GM18508 (cell line): Measurements from ENCODE around the gene GFER.

Experiments
- ATAC-seq: cut with Tn5 transposase; IDR thresholded peaks from one replicate; pipeline ENCODE4 v1.9.1; 2021; ENCODE audit warnings: moderate number of reproducible peaks; ENCODE audit not compliant: insufficient read depth, unreplicated experiment

GFER gene

DNA sequence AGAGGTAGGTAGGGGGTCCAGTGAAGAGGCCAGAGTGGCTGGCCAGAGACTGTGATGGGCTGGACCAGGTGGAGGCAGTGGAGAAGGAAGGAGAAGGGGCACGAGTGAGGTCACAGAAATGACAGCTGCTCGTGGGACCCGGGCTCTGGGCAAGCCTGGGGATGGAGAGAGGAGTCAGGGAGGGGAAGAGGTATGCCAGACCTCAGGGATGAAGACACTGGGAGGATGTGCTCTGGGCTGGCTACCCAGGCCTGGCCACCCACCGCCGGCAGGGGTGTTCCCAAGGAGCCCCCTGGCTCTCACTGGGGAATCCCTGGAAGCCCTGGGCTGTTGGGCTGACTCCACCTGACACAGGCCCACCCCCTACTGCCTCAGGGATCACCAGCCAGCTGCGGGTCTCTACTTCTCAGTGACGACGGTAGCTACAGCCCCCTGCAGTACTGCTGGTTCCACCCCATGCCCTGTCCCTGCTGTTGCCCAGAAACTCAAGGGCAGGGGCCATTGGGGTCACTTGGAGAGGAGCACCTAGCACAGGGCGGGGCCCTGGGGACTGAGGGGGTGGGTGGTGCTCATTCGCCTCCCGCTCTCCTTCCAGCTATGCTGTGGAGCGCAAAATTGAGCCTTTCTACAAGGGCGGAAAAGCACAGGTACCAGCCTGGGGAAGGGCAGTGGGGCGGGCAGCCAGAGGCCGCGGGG lies 10.4 kb upstream of the GFER start:
- ATAC-seq, result no peak

- no peak for ATAC-seq
Observed at GRCh38 chr16:1974157-1975070, 9.6 kb upstream of the GFER start.

GRCh38 chr16:1975432-1976215 lies 8.4 kb upstream of the GFER start:
- no peak for ATAC-seq

DNA sequence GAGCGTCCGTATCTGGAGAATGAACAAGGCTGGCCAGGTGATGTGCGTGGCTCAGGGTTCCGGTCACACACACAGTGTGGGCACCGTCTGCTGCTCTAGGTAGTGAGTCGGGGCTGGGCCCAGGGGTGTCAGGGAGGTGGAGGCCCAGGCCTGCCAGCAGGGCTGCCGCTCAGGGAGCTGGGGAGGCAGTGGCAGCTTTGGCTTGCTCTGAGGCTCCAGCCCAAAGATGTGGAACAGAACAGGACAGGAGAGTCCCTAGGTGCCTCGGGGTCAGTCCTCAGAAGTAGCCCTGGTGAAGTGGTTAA lies 7.8 kb upstream of the GFER start:
- no peak for ATAC-seq

- ATAC-seq, result no peak
Observed at GRCh38 chr16:1976951-1977874, 6.8 kb upstream of the GFER start.

DNA sequence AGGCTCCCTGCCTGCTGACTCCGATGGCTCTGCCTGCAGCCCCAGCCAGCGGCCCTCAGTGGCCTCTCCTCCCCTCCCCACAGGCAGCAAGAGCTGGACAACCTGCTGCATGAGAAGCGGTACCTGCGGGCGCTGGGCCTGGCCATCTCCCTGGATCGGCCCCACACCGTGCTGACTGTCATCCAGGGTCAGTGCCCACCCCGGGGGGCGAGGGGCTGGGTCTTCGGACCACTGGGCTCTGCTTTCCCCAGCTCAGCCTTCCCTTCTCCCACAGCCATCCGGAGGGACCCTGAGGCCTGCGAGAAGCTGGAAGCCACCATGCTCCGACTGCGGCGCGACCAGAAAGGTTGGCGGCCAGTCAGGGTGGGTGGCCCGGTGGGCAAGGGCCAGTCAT lies 6.1 kb upstream of the GFER start:
- ATAC-seq, result no peak

DNA sequence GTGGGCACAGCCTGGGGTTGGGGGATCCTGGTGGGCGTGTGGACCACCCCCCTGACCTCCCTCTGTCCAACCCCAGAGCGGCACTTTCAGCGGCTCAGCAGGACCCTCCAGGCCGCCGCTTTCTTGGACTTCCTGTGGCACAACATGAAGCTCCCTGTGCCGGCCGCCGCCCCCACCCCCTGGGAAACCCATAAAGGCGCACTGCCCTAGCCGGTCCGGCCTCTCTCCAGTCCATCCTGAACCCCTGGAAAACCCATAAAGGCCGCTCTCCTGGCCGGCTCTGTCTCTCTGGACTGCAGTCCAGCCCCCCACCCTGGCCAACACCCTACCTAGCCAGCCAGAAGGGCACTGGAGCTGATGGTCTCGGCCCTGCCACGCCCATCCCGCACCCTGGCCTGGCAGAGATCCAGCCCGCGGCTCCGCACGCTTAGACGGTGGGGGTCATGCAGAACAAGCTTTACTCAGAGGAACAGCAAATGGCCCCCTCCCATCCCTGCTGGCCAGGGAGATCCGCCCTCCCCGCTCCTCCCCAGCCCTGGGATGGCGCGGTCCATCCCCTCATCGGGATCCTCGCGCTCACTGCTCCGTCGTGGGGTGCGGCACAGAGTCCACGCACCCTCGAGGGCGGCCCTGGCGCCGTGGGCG lies 5.4 kb upstream of the GFER start:
- ATAC-seq, result no peak

DNA sequence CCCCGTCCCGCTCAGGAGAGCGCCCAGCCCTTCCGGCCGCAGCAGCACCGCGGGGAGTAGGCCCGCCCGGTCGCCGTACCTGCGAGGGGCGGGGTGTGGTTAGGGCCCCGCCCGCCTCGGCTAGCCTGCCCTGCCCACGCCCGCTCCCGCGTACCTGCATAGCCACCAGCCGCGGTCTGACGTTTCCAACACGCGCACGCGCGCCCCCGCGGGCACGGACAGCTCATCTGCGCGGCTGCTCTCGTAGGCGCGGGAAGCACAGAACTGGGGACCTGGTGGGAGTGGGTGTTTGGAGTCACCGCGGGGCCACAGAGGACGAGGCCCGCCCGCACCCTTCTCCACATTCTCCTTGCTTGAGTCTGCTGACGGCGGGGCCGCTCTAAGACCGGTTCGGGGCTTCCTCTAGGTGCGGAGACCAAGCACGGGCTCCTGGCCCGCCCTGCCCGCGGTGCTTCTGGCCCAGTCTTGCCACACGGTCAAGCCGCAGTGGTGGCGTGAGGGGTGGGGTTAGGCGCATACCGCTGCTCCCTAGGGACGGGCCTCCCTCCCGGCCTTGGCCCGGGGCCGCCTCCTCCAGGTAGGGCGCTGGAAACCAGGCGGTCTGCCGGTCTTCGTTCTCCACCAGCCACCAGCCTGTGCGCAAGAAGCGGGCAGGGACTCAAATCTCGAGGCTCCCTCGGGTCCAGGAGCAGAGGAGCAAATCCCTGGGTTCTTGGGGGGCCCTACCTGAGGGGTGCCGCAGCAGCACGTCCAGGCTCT lies 4.5 kb upstream of the GFER start:
- ATAC-seq, result no peak

GRCh38 chr16:1980030-1980769 lies 3.8 kb upstream of the GFER start:
- ATAC-seq, result no peak

GRCh38 chr16:1980770-1981087 lies 3.3 kb upstream of the GFER start:
- ATAC-seq, result no peak

- ATAC-seq, result no peak
Observed at GRCh38 chr16:1981398-1981836, 2.6 kb upstream of the GFER start, which contains the start of gene NOXO1. TSS of gene NOXO1 (minus strand) at chr16:1981469. CDS start at chr16:1981179, 290 bp downstream.

GRCh38 chr16:1982013-1982433 lies 2.0 kb upstream of the GFER start:
- ATAC-seq, result no peak

DNA sequence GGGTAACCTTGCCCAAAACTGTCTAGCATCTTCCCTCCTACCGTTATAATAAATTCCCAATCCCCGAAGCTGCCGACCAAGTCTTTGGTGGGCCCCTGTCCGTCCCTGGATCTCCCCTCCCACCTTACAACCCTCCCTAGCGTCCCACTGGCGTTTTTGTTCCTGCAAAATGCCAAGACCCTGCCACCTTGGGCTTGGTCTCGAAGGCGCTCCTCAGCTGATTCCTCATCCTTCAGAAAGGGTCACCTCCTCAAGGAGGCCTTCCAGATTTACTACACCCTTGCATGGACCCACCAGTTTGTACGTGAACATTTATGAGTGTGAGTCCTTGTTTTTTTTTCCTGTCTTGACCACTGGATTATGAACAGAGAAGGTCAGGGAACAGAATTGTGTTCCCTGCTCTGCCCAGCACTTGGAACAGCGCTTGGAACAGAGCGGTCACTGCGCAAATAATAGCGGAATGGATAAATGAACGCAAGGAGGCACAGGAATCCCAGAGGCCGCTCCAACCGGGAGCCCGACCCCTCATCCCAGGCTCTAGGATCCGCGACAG lies 926 bp upstream of the GFER start:
- ATAC-seq, result no peak

DNA sequence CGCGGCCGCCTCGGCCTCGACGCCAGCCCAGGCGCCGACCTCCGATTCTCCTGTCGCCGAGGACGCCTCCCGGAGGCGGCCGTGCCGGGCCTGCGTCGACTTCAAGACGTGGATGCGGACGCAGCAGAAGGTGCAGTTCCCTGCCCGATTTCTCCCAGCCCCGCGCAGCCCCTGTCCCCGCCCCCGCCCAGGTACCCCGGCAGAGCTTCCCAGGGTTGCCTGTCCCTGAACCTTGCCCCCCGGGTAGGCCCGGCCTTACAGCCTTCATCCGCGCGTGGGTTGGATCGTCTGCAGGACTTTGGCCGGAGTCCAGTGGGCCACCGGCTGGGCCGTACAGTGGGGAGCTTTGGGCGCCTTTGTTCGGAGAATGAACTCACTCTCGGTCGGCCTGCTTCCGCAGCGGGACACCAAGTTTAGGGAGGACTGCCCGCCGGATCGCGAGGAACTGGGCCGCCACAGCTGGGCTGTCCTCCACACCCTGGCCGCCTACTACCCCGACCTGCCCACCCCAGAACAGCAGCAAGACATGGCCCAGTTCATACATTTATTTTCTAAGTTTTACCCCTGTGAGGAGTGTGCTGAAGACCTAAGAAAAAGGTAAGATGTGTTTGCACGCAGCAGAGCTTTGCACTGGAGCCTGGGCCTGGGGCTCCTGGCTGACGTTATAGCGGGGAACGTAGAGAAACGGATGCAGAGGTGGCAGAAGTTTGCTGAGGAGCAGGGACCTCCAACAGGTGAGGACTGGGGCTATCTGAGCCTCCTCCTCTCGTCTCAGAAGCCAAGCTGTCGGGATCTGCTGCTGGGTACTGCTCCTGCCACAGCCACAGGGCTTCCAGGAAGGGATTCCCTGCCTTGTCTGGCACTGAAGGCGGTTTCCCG lies 593 bp downstream of the GFER start:
- no peak for ATAC-seq

GRCh38 chr16:1985466-1986150 lies 1.6 kb downstream of the GFER start:
- ATAC-seq, result no peak

DNA sequence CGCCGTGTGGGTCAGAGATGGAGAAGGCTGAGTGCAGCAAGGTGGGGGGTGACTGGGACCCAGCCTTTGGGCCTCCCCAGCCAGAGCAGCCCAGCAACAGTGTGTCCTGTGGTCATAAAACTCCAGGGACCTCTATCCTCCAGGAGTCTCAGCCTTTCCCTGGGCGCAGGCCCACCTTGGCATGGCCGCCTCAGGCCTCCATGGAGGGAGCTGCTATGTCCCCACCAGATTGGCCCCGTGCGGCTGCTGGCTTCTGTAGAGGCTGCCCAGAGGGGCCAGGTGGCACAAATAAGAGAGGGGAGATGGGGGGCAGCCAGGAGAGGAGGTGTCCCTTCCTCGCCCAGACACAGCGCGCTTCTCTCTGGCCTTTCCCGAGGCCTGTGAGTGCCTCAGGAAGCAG lies 3.2 kb downstream of the GFER start:
- no peak for ATAC-seq
